AG10803 (cell line): Measurements from ENCODE around the gene ABI3BP.
A peak's percentile ranks its signal among the peaks of the same experiment; 100 is the strongest.

ENCODE experiments used
- DNase-seq: peaks from one replicate; pipeline ENCODE4 v3.0.0; 2010; ENCODE audit warnings: low read depth
- H3K4me3 ChIP-seq: 2 replicates; pipeline ENCODE4 v1.5.1; 2011; ENCODE audit warnings: mild to moderate bottlenecking, low read length, control low read depth
- CTCF ChIP-seq: conservative IDR thresholded peaks from 2 replicates; pipeline ENCODE4 v1.5.1; 2011; ENCODE audit warnings: mild to moderate bottlenecking, low read length, control low read depth, inconsistent platforms

Gene ABI3BP

GRCh38 chr3:100825574-100825973 is 167.6 kb downstream of the ABI3BP start:
- TF ChIP-seq CTCF = no peak
- H3K4me3 ChIP-seq = no peak overlapping the region
- DNase-seq = no peak

GRCh38 chr3:100815583-100815982 is 177.6 kb downstream of the ABI3BP start:
- H3K4me3 ChIP-seq = no peak overlapping the region
- TF ChIP-seq CTCF = no peak
- DNase-seq = no peak

- TF ChIP-seq CTCF = no peak
- peak; percentile 50 for DNase-seq
- H3K4me3 ChIP-seq = no peak overlapping the region
These were observed 179.4 kb downstream of the ABI3BP start for GRCh38 chr3:100813828-100814227.

GRCh38 chr3:100811779-100812507 is 181.3 kb downstream of the ABI3BP start:
- H3K4me3 ChIP-seq = no peak overlapping the region
- no peak for TF ChIP-seq CTCF
- no peak for DNase-seq

- TF ChIP-seq CTCF = no peak
- no peak overlapping the region for H3K4me3 ChIP-seq
- peak; percentile 92 for DNase-seq
These were observed 182.6 kb downstream of the ABI3BP start for GRCh38 chr3:100810671-100811070.

GRCh38 chr3:100804631-100805030 is 188.6 kb downstream of the ABI3BP start:
- no peak for DNase-seq
- TF ChIP-seq CTCF = no peak
- no peak overlapping the region for H3K4me3 ChIP-seq

GRCh38 chr3:100803711-100804110 is 189.5 kb downstream of the ABI3BP start:
- no peak for DNase-seq
- no peak for TF ChIP-seq CTCF

More at GRCh38 chr3:100803711-100804110, 189.5 kb downstream of the ABI3BP start:
- H3K4me3 ChIP-seq = no peak overlapping the region
